ENCODE measurements around the gene BRI3BP. TPM values are rescaled to one million over a fixed set of nuclear protein-coding genes. Genes with fewer than 3 reads are reported as not detected.

Gene BRI3BP
- total RNA-seq, 6 experiments from 2014 or later = 6.5 to 9.3 (median 7.5) TPM

DNA sequence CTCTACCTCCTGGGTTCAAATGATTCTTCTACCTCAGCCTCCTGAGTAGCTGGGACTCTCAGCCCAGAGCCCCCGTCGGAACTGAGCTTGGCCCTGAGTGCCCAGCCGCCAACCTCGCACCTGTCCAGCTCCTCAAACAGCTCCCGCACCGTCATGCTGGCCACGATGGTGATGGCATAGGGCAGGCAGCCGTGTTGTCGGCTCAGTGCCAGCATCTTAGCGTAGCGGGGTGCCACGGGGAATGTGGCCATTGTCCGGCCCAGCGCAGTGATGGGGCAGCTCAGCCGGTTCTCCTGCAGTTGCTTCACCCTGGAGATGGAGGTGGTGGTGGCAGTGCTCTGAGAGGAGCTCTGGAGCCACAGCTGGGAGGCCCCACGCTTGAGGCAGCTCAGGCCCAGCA, 36.9 kb upstream of the BRI3BP start:
- no peak for DNase-seq
- Mint-ChIP-seq H3K36me3 (ENCODE audit: low read depth) (peaks cover 14% of the 10 kb centered on the region), H3K4me1 (ENCODE audit: low read depth) (no peaks in the 10 kb centered on the region), H3K9me3 (no peaks in the 10 kb centered on the region), H3K4me3 (no peak overlapping the region), H3K27me3 (ENCODE audit: insufficient read depth) (no peaks in the 10 kb centered on the region; the same call in 1 of the 2 replicates), H3K27ac (no peak overlapping the region)
- TF ChIP-seq, protein P1, sequence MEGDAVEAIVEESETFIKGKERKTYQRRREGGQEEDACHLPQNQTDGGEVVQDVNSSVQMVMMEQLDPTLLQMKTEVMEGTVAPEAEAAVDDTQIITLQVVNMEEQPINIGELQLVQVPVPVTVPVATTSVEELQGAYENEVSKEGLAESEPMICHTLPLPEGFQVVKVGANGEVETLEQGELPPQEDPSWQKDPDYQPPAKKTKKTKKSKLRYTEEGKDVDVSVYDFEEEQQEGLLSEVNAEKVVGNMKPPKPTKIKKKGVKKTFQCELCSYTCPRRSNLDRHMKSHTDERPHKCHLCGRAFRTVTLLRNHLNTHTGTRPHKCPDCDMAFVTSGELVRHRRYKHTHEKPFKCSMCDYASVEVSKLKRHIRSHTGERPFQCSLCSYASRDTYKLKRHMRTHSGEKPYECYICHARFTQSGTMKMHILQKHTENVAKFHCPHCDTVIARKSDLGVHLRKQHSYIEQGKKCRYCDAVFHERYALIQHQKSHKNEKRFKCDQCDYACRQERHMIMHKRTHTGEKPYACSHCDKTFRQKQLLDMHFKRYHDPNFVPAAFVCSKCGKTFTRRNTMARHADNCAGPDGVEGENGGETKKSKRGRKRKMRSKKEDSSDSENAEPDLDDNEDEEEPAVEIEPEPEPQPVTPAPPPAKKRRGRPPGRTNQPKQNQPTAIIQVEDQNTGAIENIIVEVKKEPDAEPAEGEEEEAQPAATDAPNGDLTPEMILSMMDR (IDR thresholded peaks at IDR 0.05) = no peak

DNA sequence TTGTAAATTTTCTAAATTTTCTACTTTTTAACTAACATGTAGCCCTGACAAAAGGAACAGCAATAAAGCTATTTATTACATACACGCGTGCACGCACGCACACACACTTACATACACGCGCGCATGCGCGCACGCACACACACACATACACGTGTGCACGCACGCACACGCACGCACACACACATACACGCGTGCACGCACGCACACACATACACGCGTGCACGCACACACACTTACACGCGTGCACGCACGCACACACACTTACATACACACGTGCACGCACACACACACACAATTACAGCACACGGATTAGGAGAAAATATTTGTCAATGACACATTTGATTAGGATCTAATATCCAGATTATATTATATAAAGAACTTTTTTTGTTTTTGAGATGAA, 32.4 kb upstream of the BRI3BP start:
- H3K9me3 Mint-ChIP-seq = no peaks in the 10 kb centered on the region
- TF ChIP-seq, protein P1 (IDR thresholded peaks at IDR 0.05) = no peak
- H3K36me3 Mint-ChIP-seq (ENCODE audit: low read depth) = peaks cover 27% of the 10 kb centered on the region
- no peak for DNase-seq
- no peak overlapping the region for H3K4me3 Mint-ChIP-seq
- no peak overlapping the region for H3K27ac Mint-ChIP-seq
- H3K4me1 Mint-ChIP-seq (ENCODE audit: low read depth) = no peaks in the 10 kb centered on the region
- no peaks in the 10 kb centered on the region; the same call in 1 of the 2 replicates for H3K27me3 Mint-ChIP-seq (ENCODE audit: insufficient read depth)

DNA sequence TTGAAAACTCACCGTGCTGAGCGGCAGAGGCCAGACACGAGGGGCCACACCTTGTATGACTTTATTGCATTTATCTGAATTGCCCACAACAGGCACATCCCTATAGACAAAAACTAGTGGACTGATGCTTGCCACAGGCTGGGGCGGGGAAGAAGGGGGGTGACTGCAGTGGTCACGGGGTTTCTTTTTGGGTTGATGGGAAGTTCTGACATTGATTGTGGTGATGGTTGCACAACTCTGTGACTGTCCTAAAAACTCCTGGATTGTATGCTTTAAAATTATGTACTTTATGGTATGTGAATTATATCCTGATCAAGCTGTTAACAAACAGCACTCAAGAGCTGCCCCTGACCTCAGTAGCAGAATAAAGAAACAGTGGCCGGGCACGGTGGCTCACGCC, 30.2 kb upstream of the BRI3BP start:
- no peak overlapping the region for H3K4me3 Mint-ChIP-seq
- peaks cover 25% of the 10 kb centered on the region for H3K36me3 Mint-ChIP-seq (ENCODE audit: low read depth)
- H3K27ac Mint-ChIP-seq = no peak overlapping the region
- no peaks in the 10 kb centered on the region for H3K9me3 Mint-ChIP-seq
- TF ChIP-seq, protein P1 (IDR thresholded peaks at IDR 0.05) = no peak
- H3K4me1 Mint-ChIP-seq (ENCODE audit: low read depth) = no peaks in the 10 kb centered on the region
- H3K27me3 Mint-ChIP-seq (ENCODE audit: insufficient read depth) = no peaks in the 10 kb centered on the region; the same call in 1 of the 2 replicates
- no peak for DNase-seq

DNA sequence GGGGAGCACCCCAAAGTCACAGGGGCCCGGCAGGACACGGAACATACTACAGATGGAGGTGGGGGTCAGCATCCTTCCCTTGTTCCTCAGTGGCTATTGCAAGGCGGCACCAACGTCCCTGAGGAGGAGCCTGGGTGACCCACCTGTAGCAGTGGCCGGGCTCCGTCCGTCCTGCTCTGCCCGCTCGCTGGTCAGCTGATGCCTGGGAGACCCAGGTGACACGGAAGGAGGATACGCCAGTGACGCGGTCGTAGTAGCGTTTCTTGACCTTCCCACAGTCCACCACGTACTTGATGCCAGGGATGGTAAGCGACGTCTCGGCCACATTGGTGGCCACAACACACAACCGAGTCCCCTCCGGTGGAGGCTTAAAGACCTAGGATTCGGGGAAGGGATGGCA, 29.2 kb upstream of the BRI3BP start:
- TF ChIP-seq, protein P1 (IDR thresholded peaks at IDR 0.05) = no peak
- Mint-ChIP-seq H3K36me3 (ENCODE audit: low read depth) (peaks cover 25% of the 10 kb centered on the region), H3K9me3 (no peaks in the 10 kb centered on the region), H3K27me3 (ENCODE audit: insufficient read depth) (no peaks in the 10 kb centered on the region; the same call in 1 of the 2 replicates), H3K4me3 (no peak overlapping the region), H3K4me1 (ENCODE audit: low read depth) (no peaks in the 10 kb centered on the region), H3K27ac (no peak overlapping the region)
- DNase-seq = no peak

DNA sequence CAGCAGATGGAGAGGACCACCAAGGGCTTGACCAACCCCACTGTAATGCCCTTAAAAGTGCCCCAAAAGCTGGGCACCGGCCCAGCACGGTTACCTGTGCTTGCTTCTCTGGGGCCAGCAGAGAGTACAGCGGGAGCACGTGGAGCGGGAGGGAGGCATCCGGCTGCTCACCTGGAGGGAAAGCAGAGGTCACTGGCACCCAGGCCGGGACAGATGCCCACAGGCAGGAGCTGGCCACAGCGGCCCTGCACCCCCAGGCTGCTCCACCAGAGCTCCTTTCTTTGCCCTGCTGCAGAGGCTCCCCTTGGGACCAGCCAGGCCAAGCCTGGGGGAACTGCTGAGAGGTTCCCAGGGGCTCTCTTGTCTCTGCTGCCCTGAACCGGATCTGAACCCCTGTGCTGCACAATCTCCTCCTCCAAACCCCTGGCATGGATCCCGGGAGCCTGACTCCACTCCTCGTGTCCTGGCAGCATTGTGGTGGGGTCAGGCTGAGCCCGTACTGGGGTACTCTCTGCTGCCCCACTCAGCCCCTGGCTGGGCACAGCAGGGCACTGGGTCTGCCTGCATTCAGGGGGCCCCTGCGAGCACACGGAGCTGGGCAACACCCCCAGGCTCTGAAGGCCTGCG, 28.5 kb upstream of the BRI3BP start:
- no peak overlapping the region for H3K27ac Mint-ChIP-seq
- H3K36me3 Mint-ChIP-seq (ENCODE audit: low read depth) = peaks cover 25% of the 10 kb centered on the region
- H3K4me3 Mint-ChIP-seq = no peak overlapping the region
- TF ChIP-seq, protein P1 (IDR thresholded peaks at IDR 0.05) = no peak
- H3K4me1 Mint-ChIP-seq (ENCODE audit: low read depth) = no peaks in the 10 kb centered on the region
- no peaks in the 10 kb centered on the region for H3K9me3 Mint-ChIP-seq
- DNase-seq = no peak
- no peaks in the 10 kb centered on the region for H3K27me3 Mint-ChIP-seq (ENCODE audit: insufficient read depth)

Data from HFFc6 (cell line).